HepG2 (cell line): ENCODE results near the gene UCP1. TPM values are rescaled to one million over a fixed set of nuclear protein-coding genes. Genes with fewer than 3 reads are reported as not detected.

Source experiments
- CREM ChIP-seq, 2 experiments: sonication (generic) in 1 of 2; formaldehyde crosslinking in 1 of 2; IDR thresholded peaks; 2 replicates each; pipeline versions ENCODE4 v1.4.0 to v1.6.1; 2016 to 2020; ENCODE audit warnings: antibody characterized with exemption in 1 of 2, mild to moderate bottlenecking in 1 of 2, missing genetic modification reagents in 1 of 2
- GMEB1 ChIP-seq: sonication (generic); formaldehyde crosslinking; IDR thresholded peaks from 2 replicates; pipeline ENCODE4 v1.5.1; 2020; ENCODE audit warnings: missing genetic modification reagents, mild to moderate bottlenecking, borderline replicate concordance
- KLF15 ChIP-seq: sonication (generic); formaldehyde crosslinking; IDR thresholded peaks from 2 replicates; pipeline ENCODE4 v1.8.1; 2023; ENCODE audit warnings: borderline replicate concordance, mild to moderate bottlenecking, inconsistent platforms, missing genetic modification reagents, mixed read lengths
- NFIC ChIP-seq: IDR thresholded peaks from 2 replicates; pipeline ENCODE4 v1.6.1; 2012; ENCODE audit warnings: mild to moderate bottlenecking, low read length, inconsistent platforms
- ONECUT2 ChIP-seq: sonication (generic); formaldehyde crosslinking; IDR thresholded peaks from 2 replicates; pipeline ENCODE4 v1.4.0; 2020; ENCODE audit warnings: missing genetic modification reagents
- SCMH1 ChIP-seq: sonication (generic); formaldehyde crosslinking; IDR thresholded peaks from 2 replicates; pipeline ENCODE4 v1.9.0; 2021; ENCODE audit warnings: missing genetic modification reagents, mild to moderate bottlenecking, borderline replicate concordance
- SRSF4 ChIP-seq: fragments of 200-400 bp; formaldehyde crosslinking; IDR thresholded peaks from one replicate; pipeline ENCODE4 v1.6.1; 2018; ENCODE audit warnings: mild to moderate bottlenecking, low read depth, low read length, moderate library complexity; ENCODE audit not compliant: poor library complexity, severe bottlenecking
- STAG1 ChIP-seq: sonication (generic); formaldehyde crosslinking; IDR thresholded peaks from 2 replicates; pipeline ENCODE4 v1.4.0; 2020; ENCODE audit warnings: missing genetic modification reagents
- TERF1 ChIP-seq: sonication (generic); formaldehyde crosslinking; IDR thresholded peaks from 2 replicates; pipeline ENCODE4 v1.8.0; 2022; ENCODE audit warnings: mild to moderate bottlenecking, missing genetic modification reagents, moderate library complexity
- TIGD3 ChIP-seq: sonication (generic); formaldehyde crosslinking; IDR thresholded peaks from 2 replicates; pipeline ENCODE4 v1.5.1; 2020; ENCODE audit warnings: mild to moderate bottlenecking, missing genetic modification reagents, borderline replicate concordance
- TRIM24 ChIP-seq: sonication (generic); formaldehyde crosslinking; IDR thresholded peaks from 2 replicates; pipeline ENCODE4 v1.8.0; 2022; ENCODE audit warnings: mild to moderate bottlenecking, missing genetic modification reagents
- YY1 ChIP-seq: IDR thresholded peaks from 2 replicates; pipeline ENCODE4 v1.6.1; 2011; ENCODE audit warnings: low read length, low read depth, moderate library complexity, mild to moderate bottlenecking; ENCODE audit not compliant: insufficient read depth, insufficient replicate concordance
- ZKSCAN5 ChIP-seq: sonication (generic); formaldehyde crosslinking; IDR thresholded peaks from 2 replicates; pipeline ENCODE4 v1.5.1; 2020; ENCODE audit warnings: mild to moderate bottlenecking, missing genetic modification reagents
- ZNF343 ChIP-seq: sonication (generic); formaldehyde crosslinking; IDR thresholded peaks from 2 replicates; pipeline ENCODE4 v1.4.0; 2020; ENCODE audit warnings: mild to moderate bottlenecking, missing genetic modification reagents
- ZNF451 ChIP-seq: sonication (generic); formaldehyde crosslinking; IDR thresholded peaks from 2 replicates; pipeline ENCODE4 v1.5.0; 2020; ENCODE audit warnings: mild to moderate bottlenecking, missing genetic modification reagents
- ZNF552 ChIP-seq: sonication (generic); formaldehyde crosslinking; IDR thresholded peaks from 2 replicates; pipeline ENCODE4 v1.9.0; 2022; ENCODE audit warnings: missing genetic modification reagents, mild to moderate bottlenecking, borderline replicate concordance
- ZNF574 ChIP-seq: sonication (generic); formaldehyde crosslinking; IDR thresholded peaks from 2 replicates; pipeline ENCODE4 v1.4.0; 2020; ENCODE audit warnings: missing genetic modification reagents
- ZNF614 ChIP-seq: IDR thresholded peaks from 2 replicates; pipeline ENCODE4 v1.6.1; 2018; ENCODE audit warnings: missing biosample characterization, missing genetic modification reagents, inconsistent platforms, borderline replicate concordance
- ZNF652 ChIP-seq: IDR thresholded peaks from 2 replicates; pipeline ENCODE4 v1.6.1; 2016; ENCODE audit warnings: low read depth, borderline replicate concordance
- ZXDC ChIP-seq: sonication (generic); formaldehyde crosslinking; IDR thresholded peaks from 2 replicates; pipeline ENCODE4 v1.5.0; 2020; ENCODE audit warnings: mild to moderate bottlenecking, missing genetic modification reagents
- polyA plus RNA-seq, 8 experiments: library from polyadenylated mRNA; depleted of rRNA in 3 of 8; stranded (reverse) in 7 of 8; unstranded in 1 of 8; fragments of >200 nt; fragmentation: Illumina TruSeq in 4 of 8; extraction: Trizol in 4 of 8; gene quantifications; 2 replicates each; pipeline versions ENCODE4 v1.2.1 to v1.2.3, GENCODE V29; 2011 to 2016; ENCODE audit warnings: low read depth in 4 of 8, missing spikeins in 1 of 8, mixed read lengths in 1 of 8; ENCODE audit not compliant: insufficient read depth in 1 of 8
- total RNA-seq, 5 experiments: library from RNA; depleted of rRNA; stranded (reverse); fragments of >200 nt; fragmentation: Illumina TruSeq; extraction: Trizol; gene quantifications; 2 replicates each; pipeline ENCODE4 v1.2.3, GENCODE V29; 2016; ENCODE audit warnings: low read depth in 1 of 5

Gene UCP1
- total and polyA plus RNA-seq, 2 of the 13 experiments (the other 11 are each of a cell fraction or from before 2014, with no cell fraction given) = 0.11 TPM

- TF ChIP-seq CREM (IDR thresholded peaks at IDR 0.05) (no peak), CREM (CRISPR knock-in tag; IDR thresholded peaks at IDR 0.05) (no peak), TRIM24 (CRISPR knock-in tag) (no peak), TERF1 (CRISPR knock-in tag) (no peak), GMEB1 (no peak), KLF15 (CRISPR knock-in tag) (no peak), ONECUT2 (CRISPR knock-in tag) (no peak), ZNF552 (CRISPR knock-in tag) (no peak), ZXDC (no peak), ZNF574 (no peak), ZNF451 (no peak), SCMH1 (no peak), YY1 (peak; percentile 15), ZKSCAN5 (CRISPR knock-in tag) (no peak), TIGD3 (CRISPR knock-in tag) (no peak), ZNF614 (CRISPR knock-in tag) (peak; percentile 58; the same call in 1 of the 2 replicates), NFIC (no peak), ZNF652 (CRISPR knock-in tag) (no peak), ZNF343 (no peak), SRSF4 (no peak), STAG1 (CRISPR knock-in tag) (no peak)
Observed at GRCh38 chr4:140529434-140529833, 39.3 kb downstream of the UCP1 start (continued).
